ENCODE data around the gene SDK1. TPM values are rescaled to one million over a fixed set of nuclear protein-coding genes. Genes with fewer than 3 reads are reported as not detected.

The SDK1 gene
- total RNA-seq, 1 donor from 2014 or later, result 1.3 TPM

DNA sequence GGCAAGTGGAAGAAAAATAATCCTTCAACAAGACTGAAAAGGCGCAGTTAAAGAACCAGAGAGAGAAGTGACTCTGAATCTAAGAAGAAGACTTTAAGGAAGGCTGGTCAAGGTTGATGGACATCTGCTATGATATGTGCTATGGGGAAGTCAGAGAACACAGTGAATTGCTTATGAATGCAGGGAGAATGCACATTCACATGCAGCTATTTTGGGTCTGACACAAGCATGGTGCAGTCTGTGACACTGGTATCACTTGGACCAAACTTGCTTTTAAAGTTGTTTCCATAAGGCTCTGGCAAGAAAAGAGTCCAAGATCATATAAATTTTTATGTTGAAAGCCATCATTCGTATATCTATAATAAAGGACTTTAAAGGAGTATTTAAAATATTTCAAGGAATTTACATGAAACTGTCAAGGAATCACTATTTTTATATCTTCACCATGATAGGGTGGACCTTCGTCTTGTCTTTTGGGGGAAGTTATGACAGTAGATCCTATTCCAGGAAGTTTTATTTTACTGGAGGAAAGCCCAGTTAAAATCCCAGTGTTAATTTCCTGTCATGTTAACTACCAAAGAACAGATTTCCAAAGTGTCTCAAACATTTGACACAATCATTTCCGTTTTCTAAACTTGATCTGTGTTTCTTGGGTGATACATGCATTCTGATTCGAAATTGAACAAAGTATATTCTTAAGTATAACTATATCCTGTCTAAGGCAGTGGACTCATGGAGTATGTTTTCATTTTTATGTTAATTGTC is 239.6 kb downstream of the SDK1 start:
- TF ChIP-seq, protein P1, sequence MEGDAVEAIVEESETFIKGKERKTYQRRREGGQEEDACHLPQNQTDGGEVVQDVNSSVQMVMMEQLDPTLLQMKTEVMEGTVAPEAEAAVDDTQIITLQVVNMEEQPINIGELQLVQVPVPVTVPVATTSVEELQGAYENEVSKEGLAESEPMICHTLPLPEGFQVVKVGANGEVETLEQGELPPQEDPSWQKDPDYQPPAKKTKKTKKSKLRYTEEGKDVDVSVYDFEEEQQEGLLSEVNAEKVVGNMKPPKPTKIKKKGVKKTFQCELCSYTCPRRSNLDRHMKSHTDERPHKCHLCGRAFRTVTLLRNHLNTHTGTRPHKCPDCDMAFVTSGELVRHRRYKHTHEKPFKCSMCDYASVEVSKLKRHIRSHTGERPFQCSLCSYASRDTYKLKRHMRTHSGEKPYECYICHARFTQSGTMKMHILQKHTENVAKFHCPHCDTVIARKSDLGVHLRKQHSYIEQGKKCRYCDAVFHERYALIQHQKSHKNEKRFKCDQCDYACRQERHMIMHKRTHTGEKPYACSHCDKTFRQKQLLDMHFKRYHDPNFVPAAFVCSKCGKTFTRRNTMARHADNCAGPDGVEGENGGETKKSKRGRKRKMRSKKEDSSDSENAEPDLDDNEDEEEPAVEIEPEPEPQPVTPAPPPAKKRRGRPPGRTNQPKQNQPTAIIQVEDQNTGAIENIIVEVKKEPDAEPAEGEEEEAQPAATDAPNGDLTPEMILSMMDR (IDR thresholded peaks at IDR 0.05), result no peak
- CTCF ChIA-PET, result no interaction called here
- Mint-ChIP-seq H3K27ac (no peak overlapping the region), H3K27me3 (no peaks in the 10 kb centered on the region), H3K4me1 (no peaks in the 10 kb centered on the region), H3K4me3 (no peak overlapping the region), H3K36me3 (ENCODE audit: low read depth) (no peaks in the 10 kb centered on the region), H3K9me3 (no peaks in the 10 kb centered on the region)
- DNase-seq, result no peak
- no peak for ATAC-seq (ENCODE audit: low read depth)
- POLR2A ChIA-PET, result no interaction called here
- intact Hi-C loops (cut with micrococcal nuclease), result no loop called here

GRCh38 chr7:3544202-3544601 is 243.2 kb downstream of the SDK1 start:
- DNase-seq (no peak), ATAC-seq (ENCODE audit: low read depth) (no peak)
- Mint-ChIP-seq H3K9me3 (no peaks in the 10 kb centered on the region), H3K27ac (no peak overlapping the region), H3K27me3 (peaks cover 14% of the 10 kb centered on the region), H3K4me1 (no peaks in the 10 kb centered on the region), H3K36me3 (ENCODE audit: low read depth) (no peaks in the 10 kb centered on the region), H3K4me3 (no peak overlapping the region)
- ChIA-PET POLR2A (no interaction called here), CTCF (no interaction called here)
- intact Hi-C loops (cut with micrococcal nuclease), result no loop called here
- TF ChIP-seq, protein P1 (IDR thresholded peaks at IDR 0.05), result no peak

- intact Hi-C loops (cut with micrococcal nuclease), result no loop called here
- DNase-seq (no peak), ATAC-seq (ENCODE audit: low read depth) (no peak)
- Mint-ChIP-seq H3K4me3 (no peak overlapping the region), H3K4me1 (no peaks in the 10 kb centered on the region), H3K27ac (no peak overlapping the region), H3K9me3 (no peaks in the 10 kb centered on the region), H3K36me3 (ENCODE audit: low read depth) (no peaks in the 10 kb centered on the region), H3K27me3 (peaks cover 23% of the 10 kb centered on the region)
- ChIA-PET POLR2A (no interaction called here), CTCF (no interaction called here)
- TF ChIP-seq, protein P1 (IDR thresholded peaks at IDR 0.05), result no peak
These were observed 247.8 kb downstream of the SDK1 start for GRCh38 chr7:3548815-3549214.

GRCh38 chr7:3549601-3550000 is 248.5 kb downstream of the SDK1 start:
- TF ChIP-seq, protein P1 (IDR thresholded peaks at IDR 0.05), result no peak
- CTCF ChIA-PET, result no interaction called here
- H3K27ac Mint-ChIP-seq, result no peak overlapping the region
- no peak overlapping the region for H3K4me3 Mint-ChIP-seq
- H3K9me3 Mint-ChIP-seq, result peaks cover 4% of the 10 kb centered on the region
- DNase-seq (no peak), ATAC-seq (ENCODE audit: low read depth) (no peak)
- POLR2A ChIA-PET, result no interaction called here
- intact Hi-C loops (cut with micrococcal nuclease), result no loop called here
- H3K4me1 Mint-ChIP-seq, result no peaks in the 10 kb centered on the region
- peaks cover 29% of the 10 kb centered on the region for H3K27me3 Mint-ChIP-seq
- no peaks in the 10 kb centered on the region for H3K36me3 Mint-ChIP-seq (ENCODE audit: low read depth)

GRCh38 chr7:3551536-3551935 is 250.5 kb downstream of the SDK1 start:
- DNase-seq (no peak), ATAC-seq (ENCODE audit: low read depth) (no peak)
- peaks cover 11% of the 10 kb centered on the region for H3K9me3 Mint-ChIP-seq
- peaks cover 34% of the 10 kb centered on the region for H3K27me3 Mint-ChIP-seq
- CTCF ChIA-PET, result no interaction called here
- no peak overlapping the region for H3K27ac Mint-ChIP-seq
- no peaks in the 10 kb centered on the region for H3K4me1 Mint-ChIP-seq
- POLR2A ChIA-PET, result no interaction called here
- no peak overlapping the region for H3K4me3 Mint-ChIP-seq
- no peaks in the 10 kb centered on the region for H3K36me3 Mint-ChIP-seq (ENCODE audit: low read depth)
- TF ChIP-seq, protein P1 (IDR thresholded peaks at IDR 0.05), result no peak
- intact Hi-C loops (cut with micrococcal nuclease), result no loop called here

All from activated B cell treated with CpG ODN at 0.5 μM for 24 hours (primary cell).